22Rv1 (cell line): ENCODE data around the gene NELL2.
A peak's percentile ranks its signal among the peaks of the same experiment; 100 is the strongest.

ENCODE experiments used
- H3K27ac ChIP-seq: fragments of 450-650 bp; 2 replicates; pipeline ENCODE4 v1.5.1; 2017
- CTCF ChIP-seq: fragments of 450-650 bp; IDR thresholded peaks from 2 replicates; pipeline ENCODE4 v1.5.1; 2017; ENCODE audit warnings: mild to moderate bottlenecking
- ZFX ChIP-seq: fragments of 450-650 bp; IDR thresholded peaks from 2 replicates; pipeline ENCODE4 v1.6.1; 2017; ENCODE audit warnings: antibody characterized with exemption, borderline replicate concordance

Gene NELL2

GRCh38 chr12:44532940-44533339 lies 343.2 kb downstream of the NELL2 start:
- no peak overlapping the region for H3K27ac ChIP-seq

GRCh38 chr12:44531320-44531971 lies 344.7 kb downstream of the NELL2 start:
- no peak overlapping the region for H3K27ac ChIP-seq
- no peak for TF ChIP-seq ZFX
- TF ChIP-seq CTCF: no peak

More at GRCh38 chr12:44532940-44533339, 343.2 kb downstream of the NELL2 start:
- TF ChIP-seq ZFX: no peak
- TF ChIP-seq CTCF: no peak

DNA sequence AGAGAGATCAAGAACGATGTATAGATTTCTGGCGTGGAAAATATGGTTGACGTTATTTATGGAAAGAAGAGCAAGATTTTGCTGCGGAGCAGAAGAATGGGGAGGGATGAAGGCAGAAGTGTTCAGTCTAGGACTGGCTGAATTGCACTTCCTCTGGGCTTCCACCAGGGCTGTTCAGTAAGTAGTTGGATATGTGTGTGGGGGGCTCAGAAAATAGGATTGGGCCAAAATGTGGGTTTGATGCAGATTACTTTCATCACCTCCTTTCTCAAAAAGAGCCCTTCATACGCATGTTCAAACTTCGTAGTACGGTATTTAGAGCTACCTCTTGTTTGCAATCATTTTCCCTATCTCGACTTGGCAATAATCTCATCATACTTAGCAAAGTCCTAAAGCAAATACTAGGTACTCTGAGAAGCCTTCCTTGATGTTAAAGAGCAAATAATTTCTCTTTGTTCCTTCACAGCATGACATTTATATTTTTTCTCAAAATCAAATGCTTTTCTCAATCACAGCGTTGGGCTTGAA lies 349.4 kb downstream of the NELL2 start:
- 0 out of 2 replicates have a peak, but pooled peaks have one; percentile 20 for TF ChIP-seq CTCF
- TF ChIP-seq ZFX: no peak
- no peak overlapping the region for H3K27ac ChIP-seq

DNA sequence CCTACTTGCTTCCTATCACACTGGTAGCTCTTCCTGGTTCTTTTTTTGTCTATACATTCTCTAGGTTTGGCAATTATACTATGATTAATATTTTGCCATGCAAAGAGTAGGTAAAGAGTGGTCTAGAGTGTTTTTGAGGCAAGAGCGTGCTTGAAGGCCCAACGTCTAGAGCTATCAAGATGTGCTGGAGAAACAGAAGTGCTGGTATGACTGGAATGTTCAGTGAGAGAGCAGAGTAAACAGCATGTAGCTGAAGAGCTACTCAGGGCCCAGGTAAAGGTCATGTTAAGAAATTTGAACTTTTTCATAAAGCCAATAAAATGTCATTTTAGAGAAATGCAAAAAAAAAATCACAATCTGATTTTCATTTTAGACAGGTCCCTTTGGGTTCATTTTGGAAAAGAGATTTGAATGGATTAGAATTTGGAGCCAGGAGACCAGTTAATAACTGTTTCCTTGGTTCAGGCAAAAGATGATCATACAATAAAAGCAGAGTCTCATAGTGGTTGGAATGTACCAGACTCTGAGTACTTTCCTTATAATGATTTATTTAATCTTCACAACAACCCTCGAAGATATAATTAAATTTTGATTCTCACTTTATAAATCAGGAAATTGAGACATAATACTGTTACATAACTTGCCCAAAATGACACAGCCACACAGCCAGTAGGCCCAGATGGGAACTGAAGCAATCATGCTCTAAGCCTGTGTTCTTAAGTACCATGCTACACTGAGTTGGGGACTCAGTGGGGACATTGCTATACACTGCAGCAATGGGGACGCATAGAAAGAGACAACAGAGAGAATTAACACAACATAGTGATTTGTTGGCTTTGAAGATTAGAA lies 350.1 kb downstream of the NELL2 start:
- H3K27ac ChIP-seq: no peak overlapping the region
- TF ChIP-seq CTCF (no peak), ZFX (no peak)

- H3K27ac ChIP-seq: no peak overlapping the region
- TF ChIP-seq ZFX (no peak), CTCF (no peak)
Observed at GRCh38 chr12:44523828-44524227, 352.3 kb downstream of the NELL2 start.

- no peak overlapping the region for H3K27ac ChIP-seq
- no peak for TF ChIP-seq CTCF
- TF ChIP-seq ZFX: no peak
Observed at GRCh38 chr12:44521702-44522101, 354.4 kb downstream of the NELL2 start.

DNA sequence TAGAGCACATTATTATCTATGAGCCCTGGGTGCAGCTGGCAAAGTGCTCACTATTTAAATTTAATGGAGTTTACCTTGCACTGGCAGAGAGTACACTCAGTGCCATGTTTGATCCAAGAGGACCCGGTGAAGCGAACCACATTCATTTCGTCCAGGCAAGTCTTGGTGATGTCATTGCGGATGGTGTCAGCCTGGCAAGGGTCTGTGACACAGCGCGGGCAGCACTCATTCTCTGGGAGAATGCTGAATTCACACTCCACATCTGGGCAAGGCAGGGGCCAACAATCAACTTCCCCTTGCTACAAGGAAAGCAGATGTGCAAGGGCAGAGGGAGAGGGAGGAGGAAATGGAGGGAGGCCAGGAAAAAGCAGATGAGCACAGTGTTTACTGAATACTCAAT lies 356.2 kb downstream of the NELL2 start:
- peak overlapping the region; percentile 27 for H3K27ac ChIP-seq
- TF ChIP-seq ZFX (no peak), CTCF (no peak)
